Panc1 (cell line): ENCODE results near the gene HK1.

Experiments
- CTCF ChIP-seq: fragments of 450-650 bp; IDR thresholded peaks from 2 replicates; pipeline ENCODE4 v1.5.1; 2017; ENCODE audit warnings: mild to moderate bottlenecking
- POLR2AphosphoS5 ChIP-seq: IDR thresholded peaks from 2 replicates; pipeline ENCODE4 v1.6.1; 2012; ENCODE audit warnings: mild to moderate bottlenecking, low read depth, low read length, moderate library complexity
- TF ChIP-seq, protein P1 (sequence below), 2 experiments: IDR thresholded peaks; 2 replicates each; pipeline ENCODE4 v1.6.1; 2011 to 2012; ENCODE audit warnings: low read depth in 2 of 2, control low read depth in 1 of 2, low read length in 1 of 2, mild to moderate bottlenecking in 1 of 2, moderate library complexity in 1 of 2; ENCODE audit not compliant: insufficient read depth in 1 of 2

DNA sequence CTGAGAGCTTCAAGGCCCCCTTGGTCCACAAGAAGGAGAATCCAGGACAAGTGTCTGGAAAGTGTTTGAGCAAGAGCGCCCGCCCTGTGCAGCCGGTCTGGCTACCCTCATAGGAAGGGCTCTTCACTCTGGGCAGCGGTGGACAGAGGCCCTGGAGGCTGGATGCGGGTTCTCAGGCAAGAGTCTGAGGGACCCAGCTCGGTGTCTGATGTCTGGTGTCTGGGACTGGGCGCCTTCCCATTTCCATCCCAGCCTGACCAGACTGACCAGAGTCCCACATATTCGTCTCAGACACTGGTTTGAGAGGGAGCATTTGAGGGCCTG is 59.8 kb downstream of the HK1 start:
- TF ChIP-seq, protein P1, sequence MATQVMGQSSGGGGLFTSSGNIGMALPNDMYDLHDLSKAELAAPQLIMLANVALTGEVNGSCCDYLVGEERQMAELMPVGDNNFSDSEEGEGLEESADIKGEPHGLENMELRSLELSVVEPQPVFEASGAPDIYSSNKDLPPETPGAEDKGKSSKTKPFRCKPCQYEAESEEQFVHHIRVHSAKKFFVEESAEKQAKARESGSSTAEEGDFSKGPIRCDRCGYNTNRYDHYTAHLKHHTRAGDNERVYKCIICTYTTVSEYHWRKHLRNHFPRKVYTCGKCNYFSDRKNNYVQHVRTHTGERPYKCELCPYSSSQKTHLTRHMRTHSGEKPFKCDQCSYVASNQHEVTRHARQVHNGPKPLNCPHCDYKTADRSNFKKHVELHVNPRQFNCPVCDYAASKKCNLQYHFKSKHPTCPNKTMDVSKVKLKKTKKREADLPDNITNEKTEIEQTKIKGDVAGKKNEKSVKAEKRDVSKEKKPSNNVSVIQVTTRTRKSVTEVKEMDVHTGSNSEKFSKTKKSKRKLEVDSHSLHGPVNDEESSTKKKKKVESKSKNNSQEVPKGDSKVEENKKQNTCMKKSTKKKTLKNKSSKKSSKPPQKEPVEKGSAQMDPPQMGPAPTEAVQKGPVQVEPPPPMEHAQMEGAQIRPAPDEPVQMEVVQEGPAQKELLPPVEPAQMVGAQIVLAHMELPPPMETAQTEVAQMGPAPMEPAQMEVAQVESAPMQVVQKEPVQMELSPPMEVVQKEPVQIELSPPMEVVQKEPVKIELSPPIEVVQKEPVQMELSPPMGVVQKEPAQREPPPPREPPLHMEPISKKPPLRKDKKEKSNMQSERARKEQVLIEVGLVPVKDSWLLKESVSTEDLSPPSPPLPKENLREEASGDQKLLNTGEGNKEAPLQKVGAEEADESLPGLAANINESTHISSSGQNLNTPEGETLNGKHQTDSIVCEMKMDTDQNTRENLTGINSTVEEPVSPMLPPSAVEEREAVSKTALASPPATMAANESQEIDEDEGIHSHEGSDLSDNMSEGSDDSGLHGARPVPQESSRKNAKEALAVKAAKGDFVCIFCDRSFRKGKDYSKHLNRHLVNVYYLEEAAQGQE (IDR thresholded peaks at IDR 0.05; ENCODE audit: insufficient read depth in 1 of 2, low read depth in 2 of 2, low read length in 1 of 2), result no peak
- TF ChIP-seq POLR2AphosphoS5 (no peak), CTCF (no peak)
